ENCODE measurements around the gene GARIN5B.

DNA sequence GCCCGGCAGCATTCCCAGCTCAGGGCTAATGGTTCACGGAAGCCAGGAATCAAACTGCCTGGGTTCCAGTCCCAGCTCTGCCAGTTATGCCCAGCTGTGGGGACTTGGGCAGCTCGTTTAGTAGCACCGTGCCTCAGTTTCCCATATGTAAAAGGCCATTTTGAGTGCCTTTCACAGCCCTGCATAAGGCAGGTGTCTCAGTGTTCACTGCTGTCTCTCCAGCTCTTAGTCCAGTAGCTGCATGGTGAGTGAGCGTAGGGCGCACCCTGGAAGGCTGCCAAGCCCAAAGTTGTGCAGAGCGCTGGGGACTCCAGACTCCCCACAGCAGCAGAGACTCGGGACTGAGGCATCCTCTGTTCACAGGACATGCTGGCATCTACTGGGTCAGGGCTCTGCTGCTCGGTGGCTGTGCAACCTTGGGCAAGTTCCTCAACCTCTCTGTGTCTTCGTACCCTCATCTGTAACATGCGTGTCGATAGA, 28.2 kb upstream of the GARIN5B start:
- TF ChIP-seq CTCF (IDR thresholded peaks at IDR 0.05; ENCODE audit: control extremely low read depth in 1 of 3, insufficient read depth in 1 of 3, low read depth in 1 of 3, low read length in 3 of 3) (no peak), HDAC6 (IDR thresholded peaks at IDR 0.05; ENCODE audit: low read depth, low read length) (no peak), KDM5A (IDR thresholded peaks at IDR 0.05; ENCODE audit: low read length) (no peak)

Measured in H1 (cell line).